Lower leg skin (tissue), 3 donors: ENCODE data around the gene HEY2.

ENCODE experiments used
- POLR2A ChIP-seq, 2 donors: fragments of 450-650 bp; IDR thresholded peaks; one replicate each; pipeline ENCODE4 v1.6.1; 2016 to 2017; ENCODE audit warnings: antibody characterized with exemption in 2 of 2, mild to moderate bottlenecking in 1 of 2, moderate library complexity in 1 of 2
- TF ChIP-seq, protein P1 (sequence below), 3 donors: fragments of 450-650 bp; IDR thresholded peaks; one replicate each; pipeline ENCODE4 v1.5.1; 2016; ENCODE audit warnings: antibody characterized with exemption in 3 of 3, mild to moderate bottlenecking in 3 of 3, moderate library complexity in 2 of 3

- TF ChIP-seq, protein P1, sequence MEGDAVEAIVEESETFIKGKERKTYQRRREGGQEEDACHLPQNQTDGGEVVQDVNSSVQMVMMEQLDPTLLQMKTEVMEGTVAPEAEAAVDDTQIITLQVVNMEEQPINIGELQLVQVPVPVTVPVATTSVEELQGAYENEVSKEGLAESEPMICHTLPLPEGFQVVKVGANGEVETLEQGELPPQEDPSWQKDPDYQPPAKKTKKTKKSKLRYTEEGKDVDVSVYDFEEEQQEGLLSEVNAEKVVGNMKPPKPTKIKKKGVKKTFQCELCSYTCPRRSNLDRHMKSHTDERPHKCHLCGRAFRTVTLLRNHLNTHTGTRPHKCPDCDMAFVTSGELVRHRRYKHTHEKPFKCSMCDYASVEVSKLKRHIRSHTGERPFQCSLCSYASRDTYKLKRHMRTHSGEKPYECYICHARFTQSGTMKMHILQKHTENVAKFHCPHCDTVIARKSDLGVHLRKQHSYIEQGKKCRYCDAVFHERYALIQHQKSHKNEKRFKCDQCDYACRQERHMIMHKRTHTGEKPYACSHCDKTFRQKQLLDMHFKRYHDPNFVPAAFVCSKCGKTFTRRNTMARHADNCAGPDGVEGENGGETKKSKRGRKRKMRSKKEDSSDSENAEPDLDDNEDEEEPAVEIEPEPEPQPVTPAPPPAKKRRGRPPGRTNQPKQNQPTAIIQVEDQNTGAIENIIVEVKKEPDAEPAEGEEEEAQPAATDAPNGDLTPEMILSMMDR (IDR thresholded peaks at IDR 0.05), result no peak
- TF ChIP-seq POLR2A (IDR thresholded peaks at IDR 0.05), result no peak
These were observed 61.0 kb downstream of the HEY2 start for GRCh38 chr6:125810445-125810844.
